OCI-LY1 (cell line): ENCODE data around the gene USP6NL.

Experiments used
- H2AFZ ChIP-seq: fragments of 200-600 bp; sonication (generic), shearing (Covaris generic); 2 replicates; pipeline ENCODE4 v1.6.0; 2014; ENCODE audit warnings: antibody characterized with exemption, mild to moderate bottlenecking, low read length
- H3F3A ChIP-seq: fragments of 200-600 bp; sonication (generic), shearing (Covaris generic); 2 replicates; pipeline ENCODE4 v1.6.0; 2014; ENCODE audit warnings: mild to moderate bottlenecking, antibody characterized with exemption, low read length, moderate library complexity; ENCODE audit not compliant: insufficient read depth
- H3K27ac ChIP-seq: fragments of 200-600 bp; sonication (generic); 2 replicates; pipeline ENCODE4 v1.5.1; 2014; ENCODE audit warnings: low read length, mixed run types, mild to moderate bottlenecking, low read depth; ENCODE audit not compliant: poor library complexity, severe bottlenecking
- H3K27me3 ChIP-seq: fragments of 200-600 bp; sonication (generic); 2 replicates; pipeline ENCODE4 v1.6.0; 2014; ENCODE audit warnings: antibody characterized with exemption, mild to moderate bottlenecking, low read length, moderate library complexity; ENCODE audit not compliant: insufficient read depth
- H3K36me3 ChIP-seq: fragments of 200-600 bp; sonication (generic); 2 replicates; pipeline ENCODE4 v1.6.1; 2014; ENCODE audit warnings: mild to moderate bottlenecking, antibody characterized with exemption, low read length, moderate library complexity, mixed read lengths; ENCODE audit not compliant: insufficient read depth
- H3K4me1 ChIP-seq: fragments of 200-600 bp; sonication (generic); 2 replicates; pipeline ENCODE4 v1.5.1; 2014; ENCODE audit warnings: mild to moderate bottlenecking, low read length, moderate library complexity; ENCODE audit not compliant: insufficient read depth, severe bottlenecking
- H3K4me2 ChIP-seq: fragments of 200-600 bp; sonication (generic), shearing (Covaris generic); 2 replicates; pipeline ENCODE4 v1.6.1; 2014; ENCODE audit warnings: low read length
- H3K4me3 ChIP-seq: fragments of 200-600 bp; sonication (generic); 2 replicates; pipeline ENCODE4 v1.5.1; 2014; ENCODE audit warnings: low read length, low read depth, mild to moderate bottlenecking, mixed read lengths; ENCODE audit not compliant: poor library complexity, severe bottlenecking
- H3K79me2 ChIP-seq: fragments of 200-600 bp; shearing (Covaris generic); 2 replicates; pipeline ENCODE4 v1.6.1; 2016; ENCODE audit warnings: mixed run types, low read length, mixed read lengths; ENCODE audit not compliant: insufficient read depth
- H3K9ac ChIP-seq: fragments of 200-600 bp; sonication (generic), shearing (Covaris generic); 2 replicates; pipeline ENCODE4 v1.6.1; 2014; ENCODE audit warnings: mild to moderate bottlenecking, low read length, mixed read lengths
- H3K9me2 ChIP-seq: fragments of 200-600 bp; sonication (generic), shearing (Covaris generic); 2 replicates; pipeline ENCODE4 v1.6.1; 2014; ENCODE audit warnings: low read depth, mild to moderate bottlenecking, low read length, mixed read lengths
- H3K9me3 ChIP-seq: fragments of 200-600 bp; shearing (Covaris generic); 2 replicates; pipeline ENCODE4 v1.6.1; 2014; ENCODE audit warnings: low read length, mixed read lengths
- H4K20me1 ChIP-seq: fragments of 200-600 bp; sonication (generic), shearing (Covaris generic); 2 replicates; pipeline ENCODE4 v1.6.0; 2016; ENCODE audit warnings: mild to moderate bottlenecking, low read length; ENCODE audit not compliant: insufficient read depth
- CTCF ChIP-seq: fragments of 200-600 bp; sonication (generic), shearing (Covaris generic); IDR thresholded peaks from 2 replicates; pipeline ENCODE4 v1.5.1; 2017; ENCODE audit warnings: mild to moderate bottlenecking, antibody characterized with exemption, low read length, moderate library complexity, mixed read lengths
- EZH2 ChIP-seq: fragments of 200-600 bp; sonication (generic), shearing (Covaris generic); IDR thresholded peaks from 2 replicates; pipeline ENCODE4 v1.8.0; 2017; ENCODE audit warnings: borderline replicate concordance, mixed run types, mild to moderate bottlenecking, antibody characterized with exemption, low read length, moderate library complexity, mixed read lengths

The USP6NL gene

GRCh38 chr10:11600280-11600679 lies 11.2 kb downstream of the USP6NL start:
- Histone ChIP-seq H3K4me3 (no peak overlapping the region), H4K20me1 (no peaks in the 10 kb centered on the region), H3K9ac (no peak overlapping the region), H3K4me1 (peaks cover 62% of the 10 kb centered on the region), H3K36me3 (no peaks in the 10 kb centered on the region), H3K79me2 (peaks cover 53% of the 10 kb centered on the region), H3K27ac (peak overlapping the region; percentile 7), H3K4me2 (peak overlapping the region; percentile 41; the same call in 1 of the 2 replicates), H3K9me2 (no peaks in the 10 kb centered on the region), H3K9me3 (no peaks in the 10 kb centered on the region), H3K27me3 (no peaks in the 10 kb centered on the region), H2AFZ (no peak overlapping the region), H3F3A (no peaks in the 10 kb centered on the region)
- TF ChIP-seq CTCF (no peak), EZH2 (no peak)

GRCh38 chr10:11598712-11599397 lies 12.6 kb downstream of the USP6NL start:
- Histone ChIP-seq H3K9me2 (no peaks in the 10 kb centered on the region), H2AFZ (no peak overlapping the region), H3K27ac (peak overlapping the region; percentile 24), H3K4me2 (no peak overlapping the region; the same call in 1 of the 2 replicates), H3K27me3 (no peaks in the 10 kb centered on the region), H3K79me2 (peaks cover 44% of the 10 kb centered on the region), H3K9me3 (no peaks in the 10 kb centered on the region), H3K9ac (no peak overlapping the region), H4K20me1 (no peaks in the 10 kb centered on the region), H3K36me3 (peaks cover 7% of the 10 kb centered on the region), H3K4me3 (no peak overlapping the region), H3F3A (no peaks in the 10 kb centered on the region), H3K4me1 (peaks cover 64% of the 10 kb centered on the region)
- TF ChIP-seq EZH2 (no peak), CTCF (no peak)

GRCh38 chr10:11597470-11597869 lies 14.0 kb downstream of the USP6NL start:
- TF ChIP-seq EZH2: no peak
- no peak for TF ChIP-seq CTCF

More at GRCh38 chr10:11597470-11597869, 14.0 kb downstream of the USP6NL start:
- no peaks in the 10 kb centered on the region for H3K9me3 ChIP-seq
- peaks cover 59% of the 10 kb centered on the region for H3K4me1 ChIP-seq
- H3K27ac ChIP-seq: no peak overlapping the region
- H3K4me2 ChIP-seq: no peak overlapping the region
- no peaks in the 10 kb centered on the region for H3F3A ChIP-seq
- H3K27me3 ChIP-seq: no peaks in the 10 kb centered on the region
- H3K9ac ChIP-seq: no peak overlapping the region
- H3K4me3 ChIP-seq: no peak overlapping the region
- H3K36me3 ChIP-seq: peaks cover 7% of the 10 kb centered on the region
- H3K9me2 ChIP-seq: no peaks in the 10 kb centered on the region
- no peak overlapping the region for H2AFZ ChIP-seq
- no peaks in the 10 kb centered on the region for H4K20me1 ChIP-seq
- H3K79me2 ChIP-seq: peaks cover 31% of the 10 kb centered on the region
